Mammary epithelial cell (primary cell): ENCODE data around the gene SH2D1B.

Experiments
- EZH2 ChIP-seq: IDR thresholded peaks from 2 replicates; pipeline ENCODE4 v1.6.1; 2012; ENCODE audit warnings: low read length, inconsistent platforms, borderline replicate concordance
- TF ChIP-seq, protein P1 (sequence below), 2 donors: IDR thresholded peaks in 1 of 2; conservative IDR thresholded peaks in 1 of 2; 2 replicates each; pipeline ENCODE4 v1.5.1; 2011 to 2012; ENCODE audit warnings: inconsistent platforms in 2 of 2, low read length in 2 of 2, mild to moderate bottlenecking in 2 of 2, control low read depth in 1 of 2, low read depth in 1 of 2; ENCODE audit not compliant: insufficient read depth in 1 of 2; ENCODE audit errors: extremely low read depth in 1 of 2

DNA sequence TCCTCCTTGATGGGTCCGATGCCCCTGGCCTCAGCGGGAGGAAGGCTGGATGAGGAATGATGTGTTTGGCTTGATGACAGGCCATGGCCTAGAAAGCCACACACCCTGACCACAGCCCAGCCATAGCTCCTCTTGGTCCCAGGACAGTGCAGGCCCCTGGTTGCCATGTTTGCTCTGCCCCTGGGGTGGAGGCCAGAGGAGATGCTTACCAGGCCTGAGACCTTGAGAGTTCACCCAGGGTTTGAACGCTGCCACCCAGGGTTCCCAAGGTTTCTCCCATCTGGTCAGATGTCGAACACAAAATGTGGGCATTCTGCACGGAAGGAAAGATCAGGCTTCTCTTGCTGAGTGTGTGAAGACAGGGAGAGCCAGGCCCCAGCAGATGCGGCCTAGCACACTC lies 27.8 kb downstream of the SH2D1B start:
- TF ChIP-seq, protein P1, sequence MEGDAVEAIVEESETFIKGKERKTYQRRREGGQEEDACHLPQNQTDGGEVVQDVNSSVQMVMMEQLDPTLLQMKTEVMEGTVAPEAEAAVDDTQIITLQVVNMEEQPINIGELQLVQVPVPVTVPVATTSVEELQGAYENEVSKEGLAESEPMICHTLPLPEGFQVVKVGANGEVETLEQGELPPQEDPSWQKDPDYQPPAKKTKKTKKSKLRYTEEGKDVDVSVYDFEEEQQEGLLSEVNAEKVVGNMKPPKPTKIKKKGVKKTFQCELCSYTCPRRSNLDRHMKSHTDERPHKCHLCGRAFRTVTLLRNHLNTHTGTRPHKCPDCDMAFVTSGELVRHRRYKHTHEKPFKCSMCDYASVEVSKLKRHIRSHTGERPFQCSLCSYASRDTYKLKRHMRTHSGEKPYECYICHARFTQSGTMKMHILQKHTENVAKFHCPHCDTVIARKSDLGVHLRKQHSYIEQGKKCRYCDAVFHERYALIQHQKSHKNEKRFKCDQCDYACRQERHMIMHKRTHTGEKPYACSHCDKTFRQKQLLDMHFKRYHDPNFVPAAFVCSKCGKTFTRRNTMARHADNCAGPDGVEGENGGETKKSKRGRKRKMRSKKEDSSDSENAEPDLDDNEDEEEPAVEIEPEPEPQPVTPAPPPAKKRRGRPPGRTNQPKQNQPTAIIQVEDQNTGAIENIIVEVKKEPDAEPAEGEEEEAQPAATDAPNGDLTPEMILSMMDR (conservative IDR thresholded peaks at IDR 0.05 in 1 of 2, IDR thresholded peaks at IDR 0.05 in 1 of 2; ENCODE audit: extremely low read depth in 1 of 2, insufficient read depth in 1 of 2, low read depth in 1 of 2, low read length in 2 of 2): no peak
- TF ChIP-seq EZH2: no peak
